MCF 10A (cell line): ENCODE results near the gene SHISA7. TPM values are rescaled to one million over a fixed set of nuclear protein-coding genes. Genes with fewer than 3 reads are reported as not detected.
"Not testable (repeated sequence)": the region's sequence is repeated elsewhere in the genome, so short reads cannot be mapped to it uniquely, and the experiment has no call there.

Source experiments
- BruUV-seq: library from RNA; stranded (reverse); fragments of 400-500 nt; replicated peaks from 2 replicates; lab custom pipeline; 2021; lab: Mats Ljungman, UMichigan
- CTCF ChIA-PET: fragments of 300-600 bp; sonication (Branson Sonifier 250); formaldehyde crosslinking; extraction: SDS; loops from one replicate; lab custom pipeline; 2021; ENCODE audit warnings: antibody characterized with exemption, inconsistent platforms; lab: Yijun Ruan, JAX
- POLR2A ChIA-PET: fragments of 300-600, 350-650 bp; sonication (Branson Sonifier 250); formaldehyde crosslinking; extraction: SDS; loops from one replicate; lab custom pipeline; 2020; ENCODE audit warnings: antibody characterized with exemption, inconsistent platforms; lab: Yijun Ruan, JAX
- DNase-seq: peaks from one replicate; pipeline ENCODE4 v3.0.0-alpha.2; 2018; ENCODE audit not compliant: unreplicated experiment
- H3K27ac Mint-ChIP-seq: one replicate; pipeline ENCODE4 v1.8.0; 2022; ENCODE audit warnings: mild to moderate bottlenecking, low read depth, mixed read lengths; ENCODE audit not compliant: unreplicated experiment
- H3K27me3 Mint-ChIP-seq: one replicate; pipeline ENCODE4 v1.8.0; 2022; ENCODE audit warnings: mixed read lengths; ENCODE audit not compliant: insufficient read depth, unreplicated experiment
- H3K36me3 Mint-ChIP-seq: one replicate; pipeline ENCODE4 v1.8.0; 2022; ENCODE audit warnings: mild to moderate bottlenecking, moderate library complexity, mixed read lengths; ENCODE audit not compliant: insufficient read depth, unreplicated experiment
- H3K4me1 Mint-ChIP-seq: one replicate; pipeline ENCODE4 v1.8.0; 2022; ENCODE audit warnings: mixed read lengths; ENCODE audit not compliant: insufficient read depth, unreplicated experiment
- H3K4me3 Mint-ChIP-seq: one replicate; pipeline ENCODE4 v1.8.0; 2022; ENCODE audit warnings: mild to moderate bottlenecking, moderate library complexity, mixed read lengths; ENCODE audit not compliant: unreplicated experiment
- H3K9me3 Mint-ChIP-seq: one replicate; pipeline ENCODE4 v1.8.0; 2022; ENCODE audit warnings: mixed read lengths; ENCODE audit not compliant: unreplicated experiment
- intact Hi-C: fragments of 100-400 bp; cut with micrococcal nuclease; formaldehyde crosslinking; loops from 2 replicates; pipeline ENCODE4 v1.14.1; 2022
- total RNA-seq: library from RNA; stranded (reverse); gene quantifications from 2 replicates; pipeline ENCODE4 v1.2.3, GENCODE V29; 2022
- TF ChIP-seq, protein P1 (sequence below): fragments of 200-600 bp; IDR thresholded peaks from one replicate; pipeline ENCODE4 v1.8.0; 2022; ENCODE audit warnings: antibody characterized with exemption, mild to moderate bottlenecking; ENCODE audit not compliant: unreplicated experiment

Gene SHISA7
- total RNA-seq, 1 experiment from 2014 or later, result not detected

DNA sequence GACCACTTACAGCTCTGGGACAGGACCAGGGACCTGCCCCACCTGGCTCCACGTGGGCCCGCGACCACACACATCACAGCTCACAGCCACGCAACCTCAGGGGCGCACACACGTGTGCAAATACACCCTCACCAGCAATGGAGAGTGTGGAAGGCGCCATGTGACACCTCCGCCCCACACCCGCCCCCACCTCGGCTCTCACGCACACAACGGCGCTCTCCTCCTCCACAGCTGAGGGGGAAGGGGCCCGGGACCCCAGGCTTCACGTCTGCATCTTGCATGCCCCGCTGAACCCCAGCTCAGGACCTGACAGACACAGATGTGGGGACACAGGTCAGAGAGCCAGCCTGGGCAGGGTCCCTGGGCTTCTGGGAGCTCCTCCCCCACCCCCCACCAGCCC is 6.4 kb upstream of the SHISA7 start:
- TF ChIP-seq, protein P1, sequence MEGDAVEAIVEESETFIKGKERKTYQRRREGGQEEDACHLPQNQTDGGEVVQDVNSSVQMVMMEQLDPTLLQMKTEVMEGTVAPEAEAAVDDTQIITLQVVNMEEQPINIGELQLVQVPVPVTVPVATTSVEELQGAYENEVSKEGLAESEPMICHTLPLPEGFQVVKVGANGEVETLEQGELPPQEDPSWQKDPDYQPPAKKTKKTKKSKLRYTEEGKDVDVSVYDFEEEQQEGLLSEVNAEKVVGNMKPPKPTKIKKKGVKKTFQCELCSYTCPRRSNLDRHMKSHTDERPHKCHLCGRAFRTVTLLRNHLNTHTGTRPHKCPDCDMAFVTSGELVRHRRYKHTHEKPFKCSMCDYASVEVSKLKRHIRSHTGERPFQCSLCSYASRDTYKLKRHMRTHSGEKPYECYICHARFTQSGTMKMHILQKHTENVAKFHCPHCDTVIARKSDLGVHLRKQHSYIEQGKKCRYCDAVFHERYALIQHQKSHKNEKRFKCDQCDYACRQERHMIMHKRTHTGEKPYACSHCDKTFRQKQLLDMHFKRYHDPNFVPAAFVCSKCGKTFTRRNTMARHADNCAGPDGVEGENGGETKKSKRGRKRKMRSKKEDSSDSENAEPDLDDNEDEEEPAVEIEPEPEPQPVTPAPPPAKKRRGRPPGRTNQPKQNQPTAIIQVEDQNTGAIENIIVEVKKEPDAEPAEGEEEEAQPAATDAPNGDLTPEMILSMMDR, result no peak
- no TSS peak for BruUV-seq
- ChIA-PET CTCF (interaction anchor here (0.5 to 1.8 kb wide), 4 partner anchors 8 to 158 kb away, joined by 3 to 7 read pairs (median 4); no protein-coding TSS in a partner anchor), POLR2A (no interaction called here)
- H3K27me3 Mint-ChIP-seq, result peaks cover 20% of the 10 kb centered on the region
- no peak for DNase-seq
- intact Hi-C loops, result no loop called here
- no peaks in the 10 kb centered on the region for H3K36me3 Mint-ChIP-seq
- H3K4me3 Mint-ChIP-seq, result no peak overlapping the region
- H3K9me3 Mint-ChIP-seq, result no peaks in the 10 kb centered on the region
- no peak overlapping the region for H3K27ac Mint-ChIP-seq
- peaks cover 12% of the 10 kb centered on the region for H3K4me1 Mint-ChIP-seq

DNA sequence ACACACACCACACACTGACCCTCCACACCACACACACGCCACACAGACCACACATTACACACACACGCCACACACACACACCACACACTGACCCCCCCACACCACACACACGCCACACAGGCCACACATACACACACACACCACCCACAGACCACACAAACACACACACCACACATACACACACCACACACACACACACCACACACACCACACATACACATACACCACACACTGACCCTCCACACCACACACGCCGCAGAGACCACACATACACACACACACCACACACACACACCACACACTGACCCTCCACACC is 5.0 kb upstream of the SHISA7 start:
- DNase-seq, H3K4me3 Mint-ChIP-seq, intact Hi-C loops, H3K36me3 Mint-ChIP-seq, BruUV-seq, H3K27ac Mint-ChIP-seq, H3K9me3 Mint-ChIP-seq: not testable (repeated sequence)
- Mint-ChIP-seq H3K4me1 (peaks cover 22% of the 10 kb centered on the region), H3K27me3 (peaks cover 29% of the 10 kb centered on the region)
- ChIA-PET POLR2A (interaction anchor here (0.8 to 3.0 kb wide), 9 partner anchors 11 to 184 kb away, joined by 3 to 22 read pairs (median 9); partner anchors contain the start of genes ISOC2, KMT5C, RPL28 and TMEM238), CTCF (interaction anchor here (0.7 kb wide), 1 partner anchor 294 kb away, joined by 3 read pairs; no protein-coding TSS in a partner anchor)

DNA sequence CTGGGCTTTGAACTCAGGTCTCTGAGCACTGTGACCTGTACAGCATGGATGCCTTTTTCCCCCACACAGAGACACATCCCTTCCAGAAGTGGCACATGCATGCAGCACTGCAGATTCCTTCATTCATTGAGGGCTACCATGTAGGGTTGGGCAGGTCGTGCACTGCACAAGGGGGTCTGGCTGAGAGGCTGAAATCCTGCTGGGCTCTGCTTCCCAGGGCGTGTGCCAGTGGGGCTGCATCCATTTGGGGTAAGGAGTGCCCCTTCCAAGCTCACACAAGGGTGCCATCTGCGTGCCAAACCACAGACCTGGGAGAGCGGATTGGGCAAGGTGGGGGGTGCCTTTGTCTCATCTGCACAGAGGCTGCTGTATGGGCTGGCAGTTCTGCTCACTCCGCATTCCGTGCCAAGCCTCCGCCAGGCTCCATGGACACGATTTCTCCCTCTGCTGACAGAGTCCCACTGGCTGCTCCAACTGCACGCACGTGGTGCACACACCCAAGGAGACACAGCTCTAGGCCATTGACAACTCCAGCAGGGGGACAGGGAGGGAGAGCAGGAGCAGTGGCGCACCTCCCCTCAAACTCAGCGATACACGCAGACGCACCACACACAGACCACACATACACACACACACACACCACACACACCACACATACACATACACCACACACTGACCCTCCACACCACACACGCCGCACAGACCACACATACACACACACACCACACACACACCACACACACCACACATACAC is 4.5 kb upstream of the SHISA7 start:
- H3K4me1 Mint-ChIP-seq, result peaks cover 27% of the 10 kb centered on the region
- POLR2A ChIA-PET, result interaction anchor here (0.6 to 3.0 kb wide), 15 partner anchors 10 to 330 kb away, joined by 3 to 22 read pairs (median 7); partner anchors contain the start of genes ISOC2, KMT5C, RPL28 and TMEM238
- H3K36me3 Mint-ChIP-seq, result no peaks in the 10 kb centered on the region
- peaks cover 29% of the 10 kb centered on the region for H3K27me3 Mint-ChIP-seq
- H3K27ac Mint-ChIP-seq, result no peak overlapping the region
- no TSS peak for BruUV-seq
- peak; percentile 96 for DNase-seq
- CTCF ChIA-PET, result interaction anchor here (0.7 to 1.5 kb wide), 3 partner anchors 29 to 293 kb away, joined by 3 to 8 read pairs (median 3); no protein-coding TSS in a partner anchor
- intact Hi-C loops, result loop anchor here (2.0 kb wide), 1 partner anchor 15 kb away; no protein-coding TSS in a partner anchor
- TF ChIP-seq, protein P1, result no peak
- no peaks in the 10 kb centered on the region for H3K9me3 Mint-ChIP-seq
- no peak overlapping the region for H3K4me3 Mint-ChIP-seq

DNA sequence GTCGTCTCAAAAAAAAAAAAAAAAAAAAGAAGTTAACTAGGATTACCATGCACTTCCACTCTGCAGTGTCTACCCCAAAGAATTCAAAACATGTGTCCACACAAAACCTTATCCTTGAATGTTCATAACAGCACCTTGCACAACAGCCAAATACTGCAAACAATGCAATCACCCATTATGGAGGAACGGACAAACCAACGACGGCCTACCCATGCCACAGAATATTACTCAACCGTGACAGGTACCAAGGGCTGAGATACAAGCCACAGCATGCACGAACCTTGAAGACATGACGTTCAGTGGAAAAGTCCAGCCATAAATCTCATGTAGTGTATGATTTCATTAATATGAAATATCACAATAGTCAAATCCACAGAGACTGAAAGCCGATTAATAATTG is 3.0 kb upstream of the SHISA7 start:
- ChIA-PET POLR2A (interaction anchor here (0.7 to 3.0 kb wide), 11 partner anchors 9 to 476 kb away, joined by 3 to 22 read pairs (median 8); partner anchors contain the start of genes ISOC2, KMT5C, RPL28 and UBE2S), CTCF (interaction anchor here (0.6 to 1.1 kb wide), 2 partner anchors 13 to 186 kb away, joined by 3 to 4 read pairs; no protein-coding TSS in a partner anchor)
- Mint-ChIP-seq H3K36me3 (no peaks in the 10 kb centered on the region), H3K4me1 (peaks cover 34% of the 10 kb centered on the region), H3K9me3 (no peaks in the 10 kb centered on the region), H3K4me3 (peak overlapping the region; percentile 39), H3K27ac (peak overlapping the region; percentile 67), H3K27me3 (peaks cover 42% of the 10 kb centered on the region)
- no TSS peak for BruUV-seq
- intact Hi-C loops, result loop anchor here (2.0 kb wide), 1 partner anchor 13 kb away; no protein-coding TSS in a partner anchor
- TF ChIP-seq, protein P1, result no peak
- peak; percentile 95 for DNase-seq
